Measurements from ENCODE around the gene CCDC50.

CCDC50 gene

DNA sequence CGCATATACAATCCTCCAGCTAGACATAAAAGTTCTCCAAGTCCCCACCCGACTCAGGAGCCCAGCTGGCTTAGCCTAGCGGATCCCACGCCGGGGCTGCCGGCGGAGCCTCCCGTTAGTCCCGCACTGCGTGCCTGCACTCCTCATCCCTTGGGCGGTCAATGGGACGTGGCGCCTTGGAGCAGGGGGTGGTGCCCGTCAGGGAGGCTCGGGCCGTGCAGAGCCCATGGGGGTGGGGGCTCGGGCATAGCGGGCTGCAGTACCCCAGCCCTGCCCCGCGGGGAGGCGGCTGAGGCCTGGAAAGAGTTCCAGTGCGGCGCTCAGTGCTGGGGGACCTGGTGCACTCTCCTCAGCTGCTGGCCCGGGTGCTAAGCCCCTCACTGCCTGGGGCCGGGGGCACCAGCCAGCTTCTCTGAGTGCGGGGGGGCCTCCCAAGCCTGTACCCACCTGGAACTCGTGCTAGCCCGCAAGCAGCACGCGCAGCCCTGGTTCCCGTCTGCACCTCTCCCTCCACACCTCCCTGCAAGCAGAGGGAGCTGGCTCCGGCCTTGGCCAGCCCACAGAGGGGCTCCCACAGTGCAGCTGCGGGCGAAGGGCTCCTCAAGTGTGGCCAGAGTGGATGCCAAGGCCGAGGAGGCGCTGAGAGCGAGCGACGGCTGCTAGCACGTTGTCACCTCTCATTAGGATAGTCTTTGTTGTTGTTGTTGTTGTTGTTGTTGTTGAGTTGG lies 12.2 kb upstream of the CCDC50 start:
- DNase-seq (ENCODE audit: low spot score), result no peak

GRCh38 chr3:191320316-191320715 lies 8.9 kb upstream of the CCDC50 start:
- no peak for DNase-seq (ENCODE audit: low spot score)

- DNase-seq (ENCODE audit: low spot score), result no peak
Observed at GRCh38 chr3:191321019-191321767, 8.0 kb upstream of the CCDC50 start.

GRCh38 chr3:191324936-191325335 lies 4.3 kb upstream of the CCDC50 start:
- no peak for DNase-seq (ENCODE audit: low spot score)

DNA sequence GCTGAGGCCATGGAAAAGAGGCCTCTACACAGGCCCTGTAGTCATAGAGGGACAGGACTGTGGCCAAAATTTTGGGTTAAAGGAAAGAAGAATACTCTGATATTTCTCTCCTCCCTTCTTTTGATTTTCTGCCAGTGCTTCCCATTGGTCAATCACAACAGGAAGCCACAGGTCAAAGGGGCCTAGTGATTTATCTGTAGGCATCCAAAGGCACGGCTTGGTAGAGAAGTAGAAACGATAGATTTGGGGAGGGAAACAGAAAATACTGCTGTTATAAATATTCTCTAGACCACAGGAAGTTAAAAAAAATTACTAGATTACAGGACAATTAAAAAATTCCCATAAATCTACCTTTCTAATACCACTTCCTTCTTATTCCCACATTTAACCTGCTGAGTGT lies 1.7 kb upstream of the CCDC50 start:
- DNase-seq (ENCODE audit: low spot score), result no peak

GRCh38 chr3:191328383-191328961 lies 722 bp upstream of the CCDC50 start:
- DNase-seq (ENCODE audit: low spot score), result peak; percentile 15

DNA sequence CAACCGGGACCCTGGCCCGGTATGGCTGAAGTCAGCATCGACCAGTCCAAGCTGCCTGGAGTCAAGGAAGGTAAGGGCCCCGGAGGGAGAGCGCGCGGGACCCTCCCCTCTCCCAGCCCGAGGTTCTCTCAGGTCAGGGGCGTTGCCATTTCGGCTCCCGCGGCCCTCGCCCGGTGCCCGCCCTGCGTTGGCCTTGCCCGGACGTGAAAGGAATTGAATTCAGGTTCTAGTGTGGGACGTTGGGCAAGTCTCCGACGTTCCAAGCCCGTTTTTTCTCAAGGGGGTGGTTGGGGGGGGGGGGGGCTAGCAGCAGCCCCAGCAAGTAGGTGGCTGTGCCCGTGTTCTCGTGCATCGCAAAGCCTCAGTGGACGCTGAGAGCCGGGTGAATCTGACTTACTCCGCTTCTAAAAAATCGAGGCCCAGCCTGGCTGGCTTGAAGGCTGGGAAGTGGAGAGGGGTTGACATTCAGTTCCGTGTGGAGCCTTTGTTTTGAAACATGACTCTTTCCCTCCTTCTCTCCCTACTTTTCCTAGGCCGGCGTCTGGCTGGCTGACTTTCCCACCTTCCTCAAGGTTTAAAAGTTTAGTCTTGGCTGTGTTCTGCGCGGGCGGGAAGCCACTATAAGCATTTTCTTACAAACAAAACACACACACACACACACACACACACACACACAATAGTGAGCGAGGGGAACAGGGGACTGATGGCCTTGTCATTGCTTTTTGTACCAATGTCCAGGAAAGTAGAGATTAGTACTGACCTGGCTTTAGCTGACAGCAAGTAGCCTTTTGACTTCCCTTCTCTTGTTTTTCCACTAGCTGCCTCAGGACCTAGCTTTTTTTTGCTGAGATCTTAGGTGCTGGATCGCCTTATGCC lies 698 bp downstream of the CCDC50 start, which contains the start of gene UTS2B:
Gene UTS2B, minus strand, starts transcription at position 873 of the 876 bp plus-strand sequence. CDS start 48,337 bp downstream, outside the sequence.
- peak; percentile 10 for DNase-seq (ENCODE audit: low spot score)

GRCh38 chr3:191330530-191331048 lies 1.4 kb downstream of the CCDC50 start:
- peak; percentile 13 for DNase-seq (ENCODE audit: low spot score)

DNA sequence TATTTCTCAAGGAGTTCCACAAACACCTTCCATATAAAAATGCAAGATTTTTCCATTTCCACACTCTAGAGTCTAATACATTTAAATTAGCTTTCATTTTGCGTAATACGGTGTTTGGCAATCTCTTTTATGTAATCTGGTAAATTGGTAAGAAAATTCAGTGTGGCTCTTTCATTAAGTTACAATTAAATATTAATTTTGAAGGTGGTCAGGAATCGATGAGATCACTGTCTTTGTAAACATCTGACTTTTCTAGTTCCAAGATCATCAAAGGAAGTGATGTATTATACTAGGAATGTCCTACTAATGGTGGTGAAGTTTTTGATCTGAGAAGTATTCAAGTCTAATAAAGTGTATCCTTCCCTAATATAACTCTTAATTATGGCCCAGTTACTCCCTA lies 2.2 kb downstream of the CCDC50 start:
- DNase-seq (ENCODE audit: low spot score), result no peak

DNA sequence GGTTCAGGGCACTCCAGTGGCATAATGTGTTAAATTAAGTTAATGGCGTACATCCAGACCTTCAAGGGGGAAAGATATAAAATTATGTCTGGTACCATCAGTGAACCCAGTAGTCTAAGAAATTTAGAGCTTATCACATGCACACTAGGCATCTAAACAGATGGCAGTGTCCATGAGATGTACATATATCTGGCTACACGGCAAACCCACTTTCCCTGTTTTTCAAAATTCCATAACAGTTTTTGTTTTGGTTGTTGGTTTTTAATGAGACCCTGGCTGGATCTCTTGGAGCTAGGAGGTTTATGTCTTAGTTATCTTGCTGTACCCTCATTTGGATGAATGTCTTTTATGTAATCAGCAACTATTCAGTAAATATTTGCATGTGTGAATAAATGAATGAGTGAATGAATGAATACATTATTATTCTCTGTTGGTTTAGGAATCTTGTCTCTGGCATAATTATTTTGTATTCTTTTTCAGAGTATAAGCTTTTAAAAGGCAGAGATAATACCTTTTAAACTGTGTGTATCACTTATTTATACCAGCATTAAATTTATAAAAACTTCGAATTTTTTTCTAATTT lies 4.2 kb downstream of the CCDC50 start:
- DNase-seq (ENCODE audit: low spot score), result no peak

DNA sequence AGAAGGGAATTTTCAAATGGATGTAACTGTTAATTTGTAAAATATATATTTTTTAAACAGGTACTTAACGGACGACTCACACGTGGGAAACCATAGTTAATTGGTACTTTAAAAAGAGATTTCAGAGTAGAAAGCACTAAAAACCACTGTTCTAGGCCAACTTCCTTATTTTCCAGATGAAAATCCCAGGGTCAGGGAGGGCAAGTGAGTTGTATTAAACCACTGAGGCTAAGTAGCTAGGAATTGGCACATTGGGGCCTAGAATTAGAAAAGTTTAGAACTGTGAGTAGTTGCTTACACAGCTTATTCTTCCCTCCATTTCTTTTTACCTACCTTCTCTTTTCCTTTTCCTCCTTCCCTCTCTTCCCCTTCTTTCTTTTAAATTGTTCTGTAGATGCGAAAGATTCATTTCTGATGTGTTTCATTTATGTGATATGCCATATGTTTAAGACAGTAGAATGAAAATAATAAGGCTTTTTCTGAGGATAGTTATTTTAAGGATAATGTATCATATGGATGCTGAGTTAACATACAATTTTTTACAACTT lies 5.2 kb downstream of the CCDC50 start:
- DNase-seq (ENCODE audit: low spot score), result no peak

DNA sequence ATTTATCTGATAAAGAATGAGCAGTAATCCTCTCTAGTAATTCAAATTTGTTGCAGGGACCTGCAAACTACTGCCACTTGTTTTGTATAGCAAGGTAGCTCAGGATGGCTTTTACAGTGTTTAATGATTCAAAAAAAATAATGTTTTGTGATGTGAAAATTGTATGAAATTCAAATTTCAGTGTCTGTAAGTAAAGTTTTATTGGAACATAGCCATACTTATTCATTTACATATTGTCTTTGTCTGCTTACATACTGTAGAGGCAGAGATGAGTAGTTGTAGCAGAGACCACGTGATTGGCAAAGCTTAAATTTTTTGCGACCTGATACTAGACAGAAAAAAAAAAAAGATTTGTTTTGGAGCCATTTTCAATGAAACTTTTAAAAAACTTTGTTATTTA lies 7.6 kb downstream of the CCDC50 start:
- DNase-seq (ENCODE audit: low spot score), result no peak

GRCh38 chr3:191338177-191338488 lies 8.9 kb downstream of the CCDC50 start:
- DNase-seq (ENCODE audit: low spot score), result no peak

- DNase-seq (ENCODE audit: low spot score), result no peak
Observed at GRCh38 chr3:191339316-191339917, 10.2 kb downstream of the CCDC50 start.

GRCh38 chr3:191340351-191340750 lies 11.2 kb downstream of the CCDC50 start:
- no peak for DNase-seq (ENCODE audit: low spot score)

- no peak for DNase-seq (ENCODE audit: low spot score)
Observed at GRCh38 chr3:191340966-191341365, 11.8 kb downstream of the CCDC50 start.

DNA sequence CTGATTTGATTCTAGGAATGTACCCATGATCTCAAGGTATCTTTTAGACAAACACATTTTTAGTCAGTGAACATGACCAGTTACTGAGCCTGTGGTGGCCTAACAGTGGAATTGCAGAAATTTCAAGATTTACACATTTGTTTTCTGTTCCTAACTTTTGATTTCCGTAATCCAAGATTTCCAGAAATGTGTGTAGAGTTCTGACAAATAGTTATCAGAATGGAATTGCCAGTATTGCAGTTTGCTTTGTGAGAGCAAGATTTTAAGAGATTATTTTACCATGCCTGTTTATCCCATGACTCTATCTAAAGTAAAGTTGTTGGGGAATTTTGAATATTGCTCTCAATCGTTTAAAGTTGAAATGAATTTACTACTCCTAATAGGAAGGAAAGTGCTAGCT lies 12.8 kb downstream of the CCDC50 start:
- DNase-seq (ENCODE audit: low spot score), result no peak

GRCh38 chr3:191342411-191342810 lies 13.2 kb downstream of the CCDC50 start:
- peak; percentile 8 for DNase-seq (ENCODE audit: low spot score)

DNA sequence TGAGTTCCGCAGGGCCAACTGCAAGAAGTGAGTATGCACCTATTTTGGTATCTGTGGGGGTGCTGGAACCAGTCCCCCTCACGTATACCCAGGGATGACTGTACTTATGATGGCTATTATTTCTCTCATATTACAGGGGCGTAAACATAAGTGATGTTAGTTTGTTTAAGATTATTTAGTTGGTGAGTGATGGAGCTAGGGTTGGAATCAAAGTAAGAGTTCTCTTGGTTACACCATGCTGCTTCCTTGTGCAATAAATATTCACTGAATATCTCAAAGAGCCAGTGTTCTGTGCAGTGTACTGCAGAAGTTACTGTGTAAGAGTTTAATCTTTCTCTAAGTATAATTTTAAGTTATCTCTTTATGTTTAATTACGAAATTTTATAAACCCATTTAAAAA lies 13.9 kb downstream of the CCDC50 start:
- DNase-seq (ENCODE audit: low spot score), result no peak

GRCh38 chr3:191343913-191344312 lies 14.7 kb downstream of the CCDC50 start:
- no peak for DNase-seq (ENCODE audit: low spot score)

DNA sequence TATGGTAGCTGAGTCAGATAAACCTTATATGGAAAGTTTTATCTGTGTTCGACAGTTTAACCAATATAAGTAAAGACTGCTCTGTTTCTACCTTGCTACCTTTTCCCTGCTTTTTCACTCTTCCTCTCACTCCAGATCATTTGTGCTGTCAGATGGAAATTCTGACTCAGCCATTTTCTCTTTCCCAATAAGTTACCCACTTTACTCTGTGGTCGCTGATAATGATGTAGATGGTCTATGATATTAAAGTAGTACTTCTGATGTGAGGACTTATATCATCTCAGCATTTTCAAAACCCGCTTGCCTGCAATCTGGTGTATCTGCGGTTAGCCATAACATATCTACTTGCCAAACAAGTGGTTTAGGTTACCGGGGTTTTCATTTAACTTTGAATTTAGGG lies 16.1 kb downstream of the CCDC50 start:
- no peak for DNase-seq (ENCODE audit: low spot score)
